Activated CD8-positive, alpha-beta memory T cell treated with anti-CD3 and anti-CD28 coated beads, Interleukin-2, amount 10 ng/mL, durations not matched to agents 7 days and 5 days (primary cell): ENCODE measurements around the gene PPM1E. TPM values are rescaled to one million over a fixed set of nuclear protein-coding genes. Genes with fewer than 3 reads are reported as not detected.
"Not testable (repeated sequence)": the region's sequence is repeated elsewhere in the genome, so short reads cannot be mapped to it uniquely, and the experiment has no call there.

ENCODE experiments used
- ATAC-seq: fragments of 150-1000 bp; cut with Tn5 transposase; one replicate; pipeline ENCODE4 v1.10.0; 2021; ENCODE audit warnings: moderate library complexity
- CTCF ChIA-PET: fragments of 350-600 bp; sonication (Branson Sonifier 250); formaldehyde crosslinking; loops from one replicate; lab custom pipeline; 2021; ENCODE audit warnings: antibody characterized with exemption; lab: Charles Lee
- DNase-seq: peaks from one replicate; pipeline ENCODE4 v3.0.0-alpha.2; 2020
- H3K27ac Mint-ChIP-seq: one replicate; pipeline ENCODE4 v1.8.0; 2021; ENCODE audit warnings: mild to moderate bottlenecking, mixed read lengths
- H3K27me3 Mint-ChIP-seq: one replicate; pipeline ENCODE4 v1.8.0; 2021; ENCODE audit warnings: mixed read lengths
- H3K36me3 Mint-ChIP-seq: one replicate; pipeline ENCODE4 v1.8.0; 2021; ENCODE audit warnings: mild to moderate bottlenecking, mixed read lengths
- H3K4me1 Mint-ChIP-seq: one replicate; pipeline ENCODE4 v1.8.0; 2021; ENCODE audit warnings: mixed read lengths
- H3K4me3 Mint-ChIP-seq: one replicate; pipeline ENCODE4 v1.8.0; 2021; ENCODE audit warnings: mild to moderate bottlenecking, moderate library complexity, mixed read lengths
- H3K9me3 Mint-ChIP-seq: one replicate; pipeline ENCODE4 v1.8.0; 2022; ENCODE audit warnings: low read depth, mixed read lengths
- total RNA-seq, 2 experiments: library from RNA; stranded (reverse); gene quantifications; one replicate each; pipeline ENCODE4 v1.2.3, GENCODE V29; 2021

Gene PPM1E
- total RNA-seq, 2 experiments from 2014 or later, result 0.03 to 0.07 TPM

- ATAC-seq, result no peak
- H3K4me1 Mint-ChIP-seq, result peaks cover 14% of the 10 kb centered on the region
- DNase-seq, result no peak
- CTCF ChIA-PET, result no interaction called here
- H3K4me3 Mint-ChIP-seq, result no peak overlapping the region
- H3K27me3 Mint-ChIP-seq, result peaks cover 3% of the 10 kb centered on the region
- peaks cover 5% of the 10 kb centered on the region for H3K36me3 Mint-ChIP-seq
- no peak overlapping the region for H3K27ac Mint-ChIP-seq
- H3K9me3 Mint-ChIP-seq, result no peaks in the 10 kb centered on the region
These were observed 201.5 kb downstream of the PPM1E start for GRCh38 chr17:58956997-58957724.

GRCh38 chr17:58957725-58958073, 202.0 kb downstream of the PPM1E start:
- ATAC-seq, H3K27me3 Mint-ChIP-seq, H3K36me3 Mint-ChIP-seq, H3K4me3 Mint-ChIP-seq, CTCF ChIA-PET, H3K27ac Mint-ChIP-seq, DNase-seq, H3K9me3 Mint-ChIP-seq: not testable (repeated sequence)
- H3K4me1 Mint-ChIP-seq, result peaks cover 14% of the 10 kb centered on the region

- no peaks in the 10 kb centered on the region for H3K36me3 Mint-ChIP-seq
- H3K4me3 Mint-ChIP-seq, result no peak overlapping the region
- CTCF ChIA-PET, result interaction anchor here (0.7 to 1.7 kb wide), 3 partner anchors 9 to 45 kb away, joined by 3 to 5 read pairs (median 3); no protein-coding TSS in a partner anchor
- H3K4me1 Mint-ChIP-seq, result peaks cover 4% of the 10 kb centered on the region
- peaks cover 3% of the 10 kb centered on the region for H3K27me3 Mint-ChIP-seq
- H3K9me3 Mint-ChIP-seq, result no peaks in the 10 kb centered on the region
- no peak overlapping the region for H3K27ac Mint-ChIP-seq
- ATAC-seq (no peak), DNase-seq (no peak)
These were observed 204.4 kb downstream of the PPM1E start for GRCh38 chr17:58960068-58960467.

- H3K9me3 Mint-ChIP-seq, result no peaks in the 10 kb centered on the region
- DNase-seq, result no peak
- no peak overlapping the region for H3K4me3 Mint-ChIP-seq
- peaks cover 11% of the 10 kb centered on the region for H3K4me1 Mint-ChIP-seq
- H3K27me3 Mint-ChIP-seq, result peaks cover 8% of the 10 kb centered on the region
- no peak overlapping the region for H3K27ac Mint-ChIP-seq
- CTCF ChIA-PET, result no interaction called here
- ATAC-seq, result no peak
- H3K36me3 Mint-ChIP-seq, result no peaks in the 10 kb centered on the region
These were observed 209.6 kb downstream of the PPM1E start for GRCh38 chr17:58965221-58965620.

- H3K9me3 Mint-ChIP-seq, result no peaks in the 10 kb centered on the region
- no peak overlapping the region for H3K4me3 Mint-ChIP-seq
- H3K36me3 Mint-ChIP-seq, result no peaks in the 10 kb centered on the region
- DNase-seq (no peak), ATAC-seq (no peak)
- H3K4me1 Mint-ChIP-seq, result peaks cover 11% of the 10 kb centered on the region
- peaks cover 11% of the 10 kb centered on the region for H3K27me3 Mint-ChIP-seq
- no peak overlapping the region for H3K27ac Mint-ChIP-seq
- CTCF ChIA-PET, result interaction anchor here (0.7 kb wide), 2 partner anchors 545 to 1650 kb away, joined by 3 to 4 read pairs; no protein-coding TSS in a partner anchor
These were observed 210.6 kb downstream of the PPM1E start for GRCh38 chr17:58966208-58966607.

- no peak overlapping the region for H3K4me3 Mint-ChIP-seq
- ATAC-seq, result peak; percentile 39
- H3K9me3 Mint-ChIP-seq, result no peaks in the 10 kb centered on the region
- CTCF ChIA-PET, result interaction anchor here (1.4 to 1.5 kb wide), 2 partner anchors 8 to 36 kb away, joined by 3 read pairs; no protein-coding TSS in a partner anchor
- no peaks in the 10 kb centered on the region for H3K36me3 Mint-ChIP-seq
- H3K4me1 Mint-ChIP-seq, result peaks cover 11% of the 10 kb centered on the region
- no peak overlapping the region for H3K27ac Mint-ChIP-seq
- DNase-seq, result peak; percentile 68
- H3K27me3 Mint-ChIP-seq, result peaks cover 11% of the 10 kb centered on the region
These were observed 212.9 kb downstream of the PPM1E start for GRCh38 chr17:58968426-58969061.

GRCh38 chr17:58969156-58969555, 213.5 kb downstream of the PPM1E start:
- Mint-ChIP-seq H3K27ac (no peak overlapping the region), H3K9me3 (no peaks in the 10 kb centered on the region), H3K4me3 (no peak overlapping the region), H3K4me1 (peaks cover 11% of the 10 kb centered on the region), H3K27me3 (peaks cover 11% of the 10 kb centered on the region), H3K36me3 (no peaks in the 10 kb centered on the region)
- DNase-seq (no peak), ATAC-seq (no peak)
- CTCF ChIA-PET, result interaction anchor here (0.7 to 1.5 kb wide), 3 partner anchors 9 to 36 kb away, joined by 3 to 4 read pairs (median 3); no protein-coding TSS in a partner anchor

GRCh38 chr17:58969612-58970011, 214.0 kb downstream of the PPM1E start:
- Mint-ChIP-seq H3K36me3 (no peaks in the 10 kb centered on the region), H3K4me3 (no peak overlapping the region), H3K27ac (no peak overlapping the region), H3K4me1 (peaks cover 11% of the 10 kb centered on the region), H3K9me3 (no peaks in the 10 kb centered on the region), H3K27me3 (peaks cover 11% of the 10 kb centered on the region)
- DNase-seq (no peak), ATAC-seq (no peak)
- CTCF ChIA-PET, result interaction anchor here (0.7 to 1.5 kb wide), 3 partner anchors 9 to 35 kb away, joined by 3 to 4 read pairs (median 3); no protein-coding TSS in a partner anchor

- CTCF ChIA-PET, result interaction anchor here (0.9 kb wide), 1 partner anchor 21 kb away, joined by 3 read pairs; no protein-coding TSS in a partner anchor
- Mint-ChIP-seq H3K4me1 (peaks cover 11% of the 10 kb centered on the region), H3K27ac (no peak overlapping the region), H3K9me3 (no peaks in the 10 kb centered on the region), H3K4me3 (no peak overlapping the region), H3K36me3 (no peaks in the 10 kb centered on the region), H3K27me3 (peaks cover 8% of the 10 kb centered on the region)
- DNase-seq (no peak), ATAC-seq (no peak)
These were observed 215.2 kb downstream of the PPM1E start for GRCh38 chr17:58970609-58971450.

GRCh38 chr17:58974354-58974753, 218.7 kb downstream of the PPM1E start:
- no peak for ATAC-seq
- H3K27me3 Mint-ChIP-seq, result peaks cover 3% of the 10 kb centered on the region
- peaks cover 1% of the 10 kb centered on the region for H3K4me1 Mint-ChIP-seq
- no peak overlapping the region for H3K27ac Mint-ChIP-seq
- no peaks in the 10 kb centered on the region for H3K36me3 Mint-ChIP-seq
- H3K4me3 Mint-ChIP-seq, result no peak overlapping the region
- no peak for DNase-seq
- no peaks in the 10 kb centered on the region for H3K9me3 Mint-ChIP-seq
- CTCF ChIA-PET, result interaction anchor here (0.9 kb wide), 1 partner anchor 131 kb away, joined by 3 read pairs; no protein-coding TSS in a partner anchor

- H3K9me3 Mint-ChIP-seq, result no peaks in the 10 kb centered on the region
- DNase-seq (no peak), ATAC-seq (no peak)
- H3K27me3 Mint-ChIP-seq, result no peaks in the 10 kb centered on the region
- no peak overlapping the region for H3K4me3 Mint-ChIP-seq
- CTCF ChIA-PET, result no interaction called here
- H3K27ac Mint-ChIP-seq, result no peak overlapping the region
- H3K4me1 Mint-ChIP-seq, result no peaks in the 10 kb centered on the region
- H3K36me3 Mint-ChIP-seq, result no peaks in the 10 kb centered on the region
These were observed 220.9 kb downstream of the PPM1E start for GRCh38 chr17:58976541-58976940.

GRCh38 chr17:58980706-58981481, 225.2 kb downstream of the PPM1E start:
- CTCF ChIA-PET, result no interaction called here
- H3K9me3 Mint-ChIP-seq, result no peaks in the 10 kb centered on the region

More at GRCh38 chr17:58980706-58981481, 225.2 kb downstream of the PPM1E start:
- no peak for ATAC-seq
- H3K27me3 Mint-ChIP-seq, result no peaks in the 10 kb centered on the region
- DNase-seq, result no peak
- H3K27ac Mint-ChIP-seq, result no peak overlapping the region
- no peak overlapping the region for H3K4me3 Mint-ChIP-seq
- no peaks in the 10 kb centered on the region for H3K4me1 Mint-ChIP-seq
- no peaks in the 10 kb centered on the region for H3K36me3 Mint-ChIP-seq
